ENCODE results near the gene LRRC41. TPM values are rescaled to one million over a fixed set of nuclear protein-coding genes. Genes with fewer than 3 reads are reported as not detected.

The LRRC41 gene
- total RNA-seq, 2 donors from 2014 or later, result 48.3 to 57.8 TPM

DNA sequence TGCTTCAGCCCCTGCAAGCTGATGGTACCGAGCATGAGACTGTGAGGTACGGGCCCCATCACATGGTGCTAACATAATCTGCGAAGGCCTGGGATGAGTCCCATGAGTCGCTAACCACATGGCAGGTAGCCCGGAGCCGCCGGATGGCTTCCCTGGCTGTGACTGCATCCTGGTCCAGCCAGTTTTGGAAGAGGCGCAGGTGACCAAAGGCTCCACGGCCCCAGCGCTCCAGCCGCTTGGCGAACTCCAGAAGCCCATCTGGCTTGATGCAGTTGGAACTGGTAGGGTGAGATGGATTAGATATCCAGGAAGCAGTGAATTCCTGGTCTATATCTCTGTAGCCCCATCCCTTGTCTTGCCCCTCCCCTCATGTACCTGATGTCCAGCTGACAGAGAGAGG, 24.6 kb downstream of the LRRC41 start:
- Histone ChIP-seq H3K4me1 (no peaks in the 10 kb centered on the region), H3K4me3 (no peak overlapping the region), H3K9me3 (no peaks in the 10 kb centered on the region), H3K36me3 (peaks cover 40% of the 10 kb centered on the region), H3K27ac (no peak overlapping the region), H3K27me3 (no peaks in the 10 kb centered on the region)
- TF ChIP-seq CTCF (IDR thresholded peaks at IDR 0.05), result no peak
- no peak for DNase-seq (ENCODE audit: low spot score)

DNA sequence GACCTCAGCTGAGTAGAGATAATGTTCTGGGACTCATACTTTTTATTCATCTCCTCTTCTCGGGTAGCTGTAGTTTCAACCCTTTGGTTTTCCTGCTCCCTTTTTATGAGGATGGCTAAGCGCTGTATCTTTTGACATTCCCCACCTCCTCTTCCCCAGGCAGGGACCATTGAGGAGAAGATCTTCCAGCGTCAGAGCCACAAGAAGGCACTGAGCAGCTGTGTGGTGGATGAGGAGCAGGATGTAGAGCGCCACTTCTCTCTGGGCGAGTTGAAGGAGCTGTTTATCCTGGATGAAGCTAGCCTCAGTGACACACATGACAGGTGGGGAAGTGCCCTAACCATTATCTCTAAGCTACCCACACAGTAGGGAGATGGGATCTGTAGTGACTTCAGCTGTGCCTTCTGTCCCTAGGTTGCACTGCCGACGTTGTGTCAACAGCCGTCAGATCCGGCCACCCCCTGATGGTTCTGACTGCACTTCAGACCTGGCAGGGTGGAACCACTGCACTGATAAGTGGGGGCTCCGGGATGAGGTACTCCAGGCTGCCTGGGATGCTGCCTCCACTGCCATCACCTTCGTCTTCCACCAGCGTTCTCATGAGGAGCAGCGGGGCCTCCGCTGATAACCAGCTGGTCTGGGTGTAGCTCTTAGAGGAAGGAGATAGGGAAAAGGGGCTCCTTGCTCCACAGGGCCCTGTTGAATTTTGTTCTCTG, 25.6 kb downstream of the LRRC41 start:
- Histone ChIP-seq H3K36me3 (peaks cover 40% of the 10 kb centered on the region), H3K4me3 (no peak overlapping the region), H3K27ac (no peak overlapping the region), H3K4me1 (no peaks in the 10 kb centered on the region), H3K27me3 (no peaks in the 10 kb centered on the region), H3K9me3 (no peaks in the 10 kb centered on the region)
- no peak for TF ChIP-seq CTCF (IDR thresholded peaks at IDR 0.05)
- no peak for DNase-seq (ENCODE audit: low spot score)

- peaks cover 23% of the 10 kb centered on the region for H3K36me3 ChIP-seq
- H3K27me3 ChIP-seq, result no peaks in the 10 kb centered on the region
- no peak for TF ChIP-seq CTCF (IDR thresholded peaks at IDR 0.05)
- no peak for DNase-seq (ENCODE audit: low spot score)
- H3K4me3 ChIP-seq, result no peak overlapping the region
- no peaks in the 10 kb centered on the region for H3K4me1 ChIP-seq
- no peaks in the 10 kb centered on the region for H3K9me3 ChIP-seq
- no peak overlapping the region for H3K27ac ChIP-seq
Observed at GRCh38 chr1:46275030-46275337, 28.4 kb downstream of the LRRC41 start.

DNA sequence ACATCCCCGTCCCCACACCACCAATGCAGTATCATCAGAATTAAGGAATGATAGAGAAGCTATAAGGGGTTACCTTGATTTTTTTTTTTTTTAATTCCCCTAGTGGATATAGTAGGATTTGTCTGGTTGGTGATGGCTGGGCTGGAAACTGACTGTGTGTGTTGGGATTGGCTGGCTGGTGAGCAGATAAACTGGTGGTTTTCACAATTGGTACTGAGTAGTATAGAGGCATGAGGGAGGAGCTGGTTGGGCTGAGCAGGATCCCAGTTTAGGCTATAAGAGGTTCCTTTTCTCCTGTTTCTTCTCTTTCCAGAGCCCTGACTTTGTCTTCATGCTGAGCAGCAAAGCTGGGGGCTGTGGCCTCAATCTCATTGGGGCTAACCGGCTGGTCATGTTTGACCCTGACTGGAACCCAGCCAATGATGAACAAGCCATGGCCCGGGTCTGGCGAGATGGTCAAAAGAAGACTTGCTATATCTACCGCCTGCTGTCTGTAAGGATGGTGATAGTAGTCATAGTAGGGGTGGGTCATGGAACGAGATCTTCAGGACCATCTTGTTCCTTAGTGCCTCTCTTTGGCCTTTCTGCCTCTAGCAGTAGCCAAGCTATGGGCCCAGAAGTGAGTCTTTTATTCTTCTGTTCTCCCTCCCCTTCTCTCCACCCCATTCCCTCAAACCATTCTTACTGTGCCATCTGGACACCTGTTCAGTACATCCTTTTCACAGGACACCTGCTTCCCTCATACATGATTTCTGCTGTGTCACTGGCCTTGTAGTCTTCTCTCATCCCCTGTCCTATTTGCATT, 29.0 kb downstream of the LRRC41 start:
- no peak overlapping the region for H3K4me3 ChIP-seq
- H3K36me3 ChIP-seq, result peaks cover 17% of the 10 kb centered on the region
- no peak for DNase-seq (ENCODE audit: low spot score)
- H3K9me3 ChIP-seq, result no peaks in the 10 kb centered on the region
- H3K27me3 ChIP-seq, result no peaks in the 10 kb centered on the region
- no peaks in the 10 kb centered on the region for H3K4me1 ChIP-seq
- TF ChIP-seq CTCF (IDR thresholded peaks at IDR 0.05), result no peak
- no peak overlapping the region for H3K27ac ChIP-seq

DNA sequence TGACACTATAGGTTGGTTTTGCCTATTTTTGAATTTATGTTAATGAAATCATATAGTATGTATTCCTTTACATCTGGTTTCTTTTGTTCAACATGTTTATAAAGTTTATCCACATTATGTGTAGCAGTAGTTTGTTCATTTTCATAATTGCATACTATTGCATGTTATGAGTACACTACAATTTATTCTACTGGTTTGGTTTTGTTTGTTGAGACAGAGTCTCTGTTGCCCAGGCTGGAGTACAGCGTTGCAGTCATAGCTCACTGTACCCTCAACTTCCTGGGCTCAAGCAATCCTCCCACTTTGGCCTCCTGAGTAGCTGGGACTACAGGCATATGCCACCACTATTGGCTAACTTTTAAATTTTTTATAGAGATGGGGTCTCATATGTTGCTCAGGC, 34.8 kb downstream of the LRRC41 start:
- Histone ChIP-seq H3K27ac (no peak overlapping the region), H3K36me3 (no peaks in the 10 kb centered on the region), H3K27me3 (no peaks in the 10 kb centered on the region), H3K9me3 (no peaks in the 10 kb centered on the region), H3K4me1 (no peaks in the 10 kb centered on the region), H3K4me3 (no peak overlapping the region)
- no peak for DNase-seq (ENCODE audit: low spot score)
- TF ChIP-seq CTCF (IDR thresholded peaks at IDR 0.05), result no peak
